Mucosa of descending colon (tissue), 3 donors: Measurements from ENCODE around the gene CDK5RAP3. TPM values are rescaled to one million over a fixed set of nuclear protein-coding genes. Genes with fewer than 3 reads are reported as not detected.

Experiments
- ATAC-seq: fragments of 200-7000 bp; cut with Tn5 transposase; one replicate; pipeline ENCODE4 v1.9.1; 2020; ENCODE audit warnings: mild to moderate bottlenecking, moderate library complexity
- DNase-seq, 3 donors: peaks; one replicate each; pipeline ENCODE4 v3.0.0-alpha.2; 2020
- H3K36me3 ChIP-seq: fragments of 200-600 bp; one replicate; pipeline ENCODE4 v1.8.0; 2021; ENCODE audit warnings: low read depth, mild to moderate bottlenecking
- H3K4me1 ChIP-seq: fragments of 200-600 bp; one replicate; pipeline ENCODE4 v1.8.0; 2021; ENCODE audit warnings: low read depth, mild to moderate bottlenecking
- H3K4me3 ChIP-seq: fragments of 200-600 bp; one replicate; pipeline ENCODE4 v1.8.0; 2021; ENCODE audit warnings: mild to moderate bottlenecking
- H3K9me3 ChIP-seq: fragments of 200-600 bp; one replicate; pipeline ENCODE4 v1.8.0; 2021; ENCODE audit warnings: mild to moderate bottlenecking
- intact Hi-C, 2 donors: fragments of 100-400 bp; cut with DNase I in 1 of 2; cut with micrococcal nuclease in 1 of 2; formaldehyde crosslinking; loops; one replicate each; pipeline versions ENCODE4 v1.11.0 to v1.11.1; 2022; cut with DNase I, micrococcal nuclease
- total RNA-seq, 3 donors: library from RNA; stranded (reverse); fragmentation: NEBNext Ultra II Directional in 2 of 3; extraction: Animal tissue kit (Norgen Biotek cat#: 25700) in 2 of 3; gene quantifications; one replicate each; pipeline versions ENCODE4 v1.2.1 to v1.2.4, GENCODE V29; 2021 to 2023
- TF ChIP-seq, protein P1 (sequence below): fragments of 200-600 bp; IDR thresholded peaks from one replicate; pipeline ENCODE4 v1.8.0; 2022; ENCODE audit warnings: antibody characterized with exemption, mild to moderate bottlenecking
- donor health status: DM: no; HTN: no; CAD: no; lungs with moderate emphysema.
- donor health status: DM: no; HTN: no; CAD: no.
- donor health status: DM: no; HTN: yes; CAD: no.

CDK5RAP3 gene
- total RNA-seq, 3 donors from 2014 or later, result 136 to 215 (median 163) TPM

GRCh38 chr17:47956791-47957590, 13.9 kb upstream of the CDK5RAP3 start:
- peaks cover 33% of the 10 kb centered on the region for H3K4me1 ChIP-seq
- no peaks in the 10 kb centered on the region for H3K36me3 ChIP-seq
- no peak for ATAC-seq
- no peaks in the 10 kb centered on the region for H3K9me3 ChIP-seq
- TF ChIP-seq, protein P1, sequence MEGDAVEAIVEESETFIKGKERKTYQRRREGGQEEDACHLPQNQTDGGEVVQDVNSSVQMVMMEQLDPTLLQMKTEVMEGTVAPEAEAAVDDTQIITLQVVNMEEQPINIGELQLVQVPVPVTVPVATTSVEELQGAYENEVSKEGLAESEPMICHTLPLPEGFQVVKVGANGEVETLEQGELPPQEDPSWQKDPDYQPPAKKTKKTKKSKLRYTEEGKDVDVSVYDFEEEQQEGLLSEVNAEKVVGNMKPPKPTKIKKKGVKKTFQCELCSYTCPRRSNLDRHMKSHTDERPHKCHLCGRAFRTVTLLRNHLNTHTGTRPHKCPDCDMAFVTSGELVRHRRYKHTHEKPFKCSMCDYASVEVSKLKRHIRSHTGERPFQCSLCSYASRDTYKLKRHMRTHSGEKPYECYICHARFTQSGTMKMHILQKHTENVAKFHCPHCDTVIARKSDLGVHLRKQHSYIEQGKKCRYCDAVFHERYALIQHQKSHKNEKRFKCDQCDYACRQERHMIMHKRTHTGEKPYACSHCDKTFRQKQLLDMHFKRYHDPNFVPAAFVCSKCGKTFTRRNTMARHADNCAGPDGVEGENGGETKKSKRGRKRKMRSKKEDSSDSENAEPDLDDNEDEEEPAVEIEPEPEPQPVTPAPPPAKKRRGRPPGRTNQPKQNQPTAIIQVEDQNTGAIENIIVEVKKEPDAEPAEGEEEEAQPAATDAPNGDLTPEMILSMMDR, result no peak
- peak overlapping the region; percentile 52 for H3K4me3 ChIP-seq
- DNase-seq, result peak in 2 of 3 donors; percentile 40 to 54
- intact Hi-C loops, result no loop called here

DNA sequence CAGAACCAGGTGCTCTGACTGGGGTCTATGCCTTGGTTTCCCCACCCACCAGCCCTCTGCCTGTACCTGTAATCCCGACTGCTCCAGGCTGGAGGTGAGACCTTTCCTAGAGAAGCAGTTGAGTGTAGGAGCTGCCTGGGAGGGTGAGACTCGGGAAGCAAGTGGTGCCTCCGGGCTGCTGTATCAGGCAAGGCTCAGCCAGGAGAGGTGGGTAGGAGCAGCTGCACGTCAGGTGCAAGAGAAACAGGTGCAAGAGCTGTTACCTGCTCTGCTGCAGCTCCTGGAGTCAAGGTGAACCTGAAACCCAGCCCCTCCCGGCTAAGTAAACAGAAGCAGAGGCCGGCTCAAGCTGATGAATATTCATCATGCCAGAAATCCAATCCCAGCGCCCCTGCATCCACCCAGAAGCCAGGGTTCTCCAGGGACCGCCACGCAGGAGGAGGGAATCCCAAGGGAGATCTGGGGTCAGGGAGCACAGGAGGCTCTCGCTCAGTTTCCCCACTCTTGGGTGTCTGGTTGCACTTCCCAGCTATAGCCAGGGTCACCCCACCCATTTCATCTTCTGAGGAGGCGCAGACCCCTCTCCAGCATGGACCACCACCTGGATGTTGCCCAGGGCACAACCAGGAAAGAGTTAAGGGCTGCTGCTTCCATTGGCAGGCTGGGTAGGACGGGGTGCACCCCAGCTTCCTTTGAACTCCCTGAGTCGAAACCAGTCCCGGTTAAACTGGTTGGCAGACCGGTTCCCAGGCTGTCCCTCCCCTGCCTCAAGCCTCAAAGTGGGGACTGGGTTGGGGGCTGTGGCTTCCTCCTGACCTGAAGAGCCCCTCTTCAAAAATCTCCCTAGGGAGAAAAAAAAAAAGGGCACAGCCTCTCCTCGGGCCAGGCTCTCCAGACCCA, 13.1 kb upstream of the CDK5RAP3 start, which contains the start of gene PRR15L:
TSS of gene PRR15L (minus strand) at position 293 of the 900 bp plus-strand sequence. CDS start 4,649 bp downstream, outside the sequence.
- H3K9me3 ChIP-seq, result no peaks in the 10 kb centered on the region
- ATAC-seq, result peak; percentile 76
- intact Hi-C loops, result no loop called here
- TF ChIP-seq, protein P1, result no peak
- peaks cover 26% of the 10 kb centered on the region for H3K4me1 ChIP-seq
- peak within 1 kb of the TSS; percentile 52 for H3K4me3 ChIP-seq
- no peaks in the 10 kb centered on the region for H3K36me3 ChIP-seq
- DNase-seq, result peak; percentile 87 to 95 (median 88)

DNA sequence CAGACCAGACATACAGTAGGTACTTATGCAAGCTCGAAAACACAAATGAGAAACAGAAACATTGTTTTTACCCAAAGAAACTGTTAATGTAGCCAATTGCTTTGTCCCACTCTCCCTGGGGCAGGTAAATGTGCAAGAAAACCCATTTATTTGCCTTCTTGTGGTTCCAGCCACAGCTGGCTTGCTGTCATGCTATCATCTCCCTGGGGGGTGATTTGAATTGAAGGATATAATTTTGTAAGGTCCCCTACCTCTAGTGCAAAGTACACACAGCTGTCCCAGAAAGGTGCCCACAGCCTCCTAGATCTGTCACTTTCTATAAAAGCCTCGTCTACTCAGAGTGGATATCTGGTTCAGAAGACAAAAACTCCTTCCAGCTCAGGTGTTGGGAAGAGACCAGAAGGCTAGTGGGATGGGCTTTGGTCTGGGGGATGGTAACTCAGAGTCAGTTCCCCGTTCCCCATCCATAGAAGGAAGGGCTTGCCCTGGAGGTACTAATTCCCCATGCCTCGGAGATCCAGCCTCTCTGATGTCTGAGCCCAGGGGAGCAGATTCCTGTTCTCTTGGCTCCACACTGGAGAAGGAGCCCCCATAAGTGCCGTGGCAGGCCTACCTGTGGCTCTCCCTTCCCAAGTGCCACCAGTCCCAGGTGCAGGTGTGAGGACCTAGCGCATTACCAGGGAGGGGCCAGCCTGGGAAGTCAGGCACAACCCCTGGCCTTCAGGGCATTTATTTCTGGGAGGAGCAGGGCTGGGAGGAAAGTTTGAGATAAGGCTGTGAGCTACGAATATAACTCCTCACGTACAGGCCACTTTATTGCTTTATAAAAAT, 10.9 kb upstream of the CDK5RAP3 start:
- no peaks in the 10 kb centered on the region for H3K36me3 ChIP-seq
- H3K4me1 ChIP-seq, result peaks cover 30% of the 10 kb centered on the region
- DNase-seq (peak; percentile 87 to 88 (median 88)), ATAC-seq (peak; percentile 79)
- H3K9me3 ChIP-seq, result no peaks in the 10 kb centered on the region
- TF ChIP-seq, protein P1, result no peak
- no peak overlapping the region for H3K4me3 ChIP-seq
- intact Hi-C loops, result loop anchor here in 1 of 2 donors (10.0 kb wide), 1 partner anchor 115 kb away; the partner anchor contains the start of gene SCRN2

DNA sequence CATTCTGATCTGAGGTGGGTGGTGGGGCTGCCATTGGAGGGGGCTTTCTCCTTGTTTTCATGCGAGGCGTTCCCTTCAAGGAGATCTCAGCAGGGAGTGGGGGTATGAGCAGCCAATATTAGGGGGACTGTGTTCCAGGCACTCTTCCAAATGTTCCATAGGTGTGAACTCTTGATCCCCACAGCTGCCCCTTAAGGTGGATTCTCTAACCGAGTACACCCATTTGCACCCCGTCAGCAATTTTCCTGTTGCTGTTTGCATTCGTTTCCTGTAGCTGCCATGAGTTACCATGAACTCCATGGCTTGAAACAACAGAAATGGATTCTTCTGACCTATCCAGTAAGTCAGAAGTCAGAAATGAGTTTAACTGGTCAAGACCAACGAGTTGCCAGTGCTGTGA, 9.5 kb upstream of the CDK5RAP3 start:
- TF ChIP-seq, protein P1, result no peak
- Histone ChIP-seq H3K4me3 (no peak overlapping the region), H3K36me3 (peaks cover 3% of the 10 kb centered on the region), H3K9me3 (no peaks in the 10 kb centered on the region), H3K4me1 (peaks cover 38% of the 10 kb centered on the region)
- ATAC-seq (no peak), DNase-seq (no peak)
- intact Hi-C loops, result loop anchor here in 1 of 2 donors (10.0 kb wide), 1 partner anchor 117 kb away; the partner anchor contains the start of gene SCRN2

DNA sequence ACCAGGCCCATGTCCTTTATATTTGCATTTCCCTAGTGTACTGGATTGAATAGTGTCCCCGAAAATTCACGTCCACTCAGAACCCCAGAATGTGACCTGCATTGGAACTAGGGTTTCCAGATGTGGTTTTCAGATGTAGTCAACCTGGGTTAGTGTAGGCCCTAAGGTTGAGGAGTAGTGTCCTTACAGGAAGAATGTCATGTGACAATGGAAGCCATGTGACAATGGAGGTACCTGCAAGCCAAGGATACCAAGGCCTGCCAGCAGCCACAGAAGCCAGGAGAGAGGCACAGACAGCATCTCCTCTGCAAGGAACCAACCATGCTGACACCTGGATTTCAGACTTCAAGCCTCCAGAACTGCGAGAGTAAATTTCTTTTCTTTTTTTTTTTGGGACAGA, 8.0 kb upstream of the CDK5RAP3 start:
- intact Hi-C loops, result loop anchor here in 1 of 2 donors (10.0 kb wide), 1 partner anchor 118 kb away; the partner anchor contains the start of gene SCRN2
- Histone ChIP-seq H3K9me3 (no peaks in the 10 kb centered on the region), H3K4me1 (peaks cover 45% of the 10 kb centered on the region), H3K4me3 (no peak overlapping the region), H3K36me3 (peaks cover 3% of the 10 kb centered on the region)
- ATAC-seq, result no peak
- TF ChIP-seq, protein P1, result no peak
- DNase-seq, result no peak
